Measurements from ENCODE around the gene RHOT2.

The RHOT2 gene

DNA sequence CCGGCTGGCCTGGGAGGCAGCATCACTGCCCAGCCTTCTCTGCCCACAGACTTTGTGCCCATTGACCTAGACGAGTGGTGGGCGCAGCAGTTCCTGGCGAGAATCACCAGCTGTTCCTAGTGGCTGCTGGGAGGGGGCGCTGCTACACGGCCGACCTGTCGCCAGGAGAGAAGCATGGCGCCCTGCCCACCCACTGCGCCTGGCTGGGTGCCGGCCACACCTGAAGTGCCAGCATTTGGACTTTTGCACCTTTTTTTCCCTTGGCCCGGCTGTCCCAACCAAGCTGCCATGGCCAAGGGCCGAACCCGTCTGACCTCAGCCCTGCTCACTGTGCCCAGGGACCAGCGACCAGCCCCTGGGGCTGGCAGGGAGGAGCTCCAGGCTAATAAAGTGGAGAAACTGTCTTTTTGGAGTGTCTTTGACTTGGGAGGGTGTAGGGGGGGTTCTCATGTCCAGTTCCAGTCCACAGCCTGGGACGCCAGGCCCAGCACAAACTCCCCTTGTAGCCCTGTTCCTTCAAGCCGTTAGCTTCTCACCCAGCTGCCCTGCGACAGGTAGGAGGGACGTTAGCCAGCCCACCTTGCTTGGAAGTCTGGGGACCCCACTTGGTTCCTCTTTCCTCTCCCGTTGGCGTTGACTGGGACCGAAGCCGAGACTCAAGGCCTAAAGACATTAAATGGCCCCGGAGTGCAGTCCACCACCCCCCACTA, 19.7 kb upstream of the RHOT2 start:
- DNase-seq: no peak

DNA sequence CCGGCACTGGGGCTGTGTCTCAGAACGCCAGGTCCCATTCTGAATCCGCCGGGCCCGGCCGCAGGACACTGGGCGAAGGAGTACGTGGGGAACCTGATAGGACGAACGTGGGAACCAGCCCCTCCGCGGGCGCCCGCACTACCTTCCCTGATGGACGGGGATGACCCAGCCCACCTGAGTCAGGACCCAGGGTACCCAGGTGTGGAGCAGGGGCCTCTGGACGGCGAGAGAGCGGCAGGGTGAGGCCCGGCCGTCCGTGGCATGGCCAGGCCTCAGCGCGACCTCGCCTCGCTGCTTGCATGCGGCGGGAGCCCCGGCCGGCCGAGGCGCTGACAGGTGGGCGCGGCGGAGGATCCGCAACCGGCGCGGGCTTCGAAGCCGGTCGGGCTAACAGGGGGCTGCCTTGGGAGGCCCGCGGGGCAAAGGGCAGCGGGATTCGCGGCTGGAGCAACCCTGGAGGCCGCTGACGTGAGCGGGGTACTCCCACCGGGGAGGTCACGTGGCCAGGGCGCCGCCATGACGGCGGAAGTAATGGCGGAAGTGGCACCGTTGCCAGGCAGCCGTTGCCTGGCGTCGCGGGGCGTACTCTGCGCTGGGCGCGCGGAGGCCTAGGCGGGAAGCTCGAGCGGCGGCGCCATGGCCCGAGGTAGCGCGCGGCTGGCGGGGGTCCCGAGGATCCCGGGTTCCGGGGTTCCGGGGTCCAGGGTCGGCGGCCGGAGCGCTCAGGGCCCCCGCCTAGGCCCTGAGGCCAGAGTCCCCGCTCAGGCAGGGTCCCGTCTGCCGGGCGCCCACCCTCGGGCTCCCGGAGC, 18.9 kb upstream of the RHOT2 start, which contains the start of gene WDR90:
WDR90 (plus strand) TSS at position 585 of the 809 bp plus-strand sequence; CDS start at position 637, 52 bp downstream.
- peak; percentile 91 for DNase-seq

DNA sequence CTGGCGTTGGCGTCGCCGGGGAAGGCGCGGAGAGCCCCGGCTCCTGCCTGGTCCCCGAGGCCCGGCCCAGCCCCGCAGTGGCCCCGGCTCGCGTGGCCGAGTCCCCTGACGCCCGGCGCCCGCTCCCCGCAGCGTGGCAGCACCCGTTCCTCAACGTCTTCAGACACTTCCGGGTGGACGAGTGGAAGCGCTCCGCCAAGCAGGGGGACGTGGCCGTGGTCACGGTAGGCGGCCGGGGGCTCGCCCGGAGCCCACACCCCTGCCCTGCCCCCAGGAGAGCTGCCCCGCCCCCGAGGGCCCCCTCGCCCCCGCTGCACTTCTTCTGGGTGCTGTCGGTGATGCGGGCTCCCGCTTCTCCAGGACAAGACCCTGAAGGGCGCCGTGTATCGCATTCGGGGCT, 18.3 kb upstream of the RHOT2 start:
- no peak for DNase-seq

DNA sequence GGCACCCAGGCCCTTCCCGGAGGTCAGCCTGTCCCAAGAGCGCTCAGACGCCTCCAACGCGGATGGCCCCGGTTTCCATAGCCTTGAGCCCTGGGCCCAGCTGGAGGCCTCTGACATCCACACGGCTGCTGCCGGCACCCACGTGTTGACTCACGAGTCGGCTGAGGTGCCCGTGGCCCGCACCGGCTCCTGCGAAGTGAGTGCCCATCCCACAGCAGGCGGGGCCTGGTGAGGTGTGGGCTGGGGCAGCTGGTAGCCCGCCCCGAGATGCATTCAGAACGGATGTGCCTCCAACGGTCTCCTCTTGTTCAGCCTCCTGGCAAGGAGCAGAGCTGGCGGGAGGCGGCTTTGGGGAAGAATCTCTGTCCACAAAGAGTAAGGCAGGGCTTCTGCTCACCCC, 16.1 kb upstream of the RHOT2 start:
- DNase-seq: no peak

DNA sequence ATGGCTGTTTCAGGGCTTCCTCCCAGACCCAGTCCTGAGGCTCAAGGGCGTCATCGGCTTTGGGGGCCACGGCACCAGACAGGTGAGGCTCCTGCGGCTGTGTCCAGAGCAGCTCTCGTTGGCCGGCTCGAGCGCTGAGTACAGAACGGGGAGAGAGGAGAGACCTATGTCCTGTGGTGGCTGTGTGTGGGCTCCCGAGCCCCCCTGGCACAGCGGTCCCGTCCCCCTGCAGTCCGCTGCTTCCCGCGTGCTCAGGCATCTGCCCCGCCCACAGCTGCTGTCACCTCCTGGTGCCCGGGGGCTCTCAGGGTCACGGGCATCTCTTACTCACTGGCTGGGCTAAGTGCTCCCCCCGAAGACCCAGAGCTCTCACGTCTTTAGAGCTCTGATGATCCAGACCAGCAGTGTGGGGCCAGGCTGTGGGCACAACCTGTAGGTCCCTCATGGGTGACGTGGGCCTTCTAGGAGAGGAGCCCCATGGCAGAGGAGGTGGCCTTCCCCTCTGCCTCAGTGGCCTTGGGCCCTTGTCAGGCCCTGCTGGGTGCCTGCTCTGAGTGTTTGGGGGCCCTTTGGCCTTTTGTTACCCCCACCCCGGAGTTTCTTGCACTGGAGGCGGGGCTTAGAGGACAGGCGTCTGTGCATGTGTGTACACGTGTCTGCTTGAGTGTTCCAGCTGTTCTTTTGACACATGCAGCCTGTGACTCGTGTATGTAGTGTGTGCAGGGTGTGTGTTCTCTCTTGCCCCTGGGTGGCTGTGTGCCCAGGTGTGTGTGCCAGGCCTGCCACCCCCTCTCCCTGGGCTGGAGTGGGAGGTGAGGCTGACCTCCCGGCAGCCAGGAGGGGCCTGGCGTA, 15.3 kb upstream of the RHOT2 start:
- DNase-seq: no peak

DNA sequence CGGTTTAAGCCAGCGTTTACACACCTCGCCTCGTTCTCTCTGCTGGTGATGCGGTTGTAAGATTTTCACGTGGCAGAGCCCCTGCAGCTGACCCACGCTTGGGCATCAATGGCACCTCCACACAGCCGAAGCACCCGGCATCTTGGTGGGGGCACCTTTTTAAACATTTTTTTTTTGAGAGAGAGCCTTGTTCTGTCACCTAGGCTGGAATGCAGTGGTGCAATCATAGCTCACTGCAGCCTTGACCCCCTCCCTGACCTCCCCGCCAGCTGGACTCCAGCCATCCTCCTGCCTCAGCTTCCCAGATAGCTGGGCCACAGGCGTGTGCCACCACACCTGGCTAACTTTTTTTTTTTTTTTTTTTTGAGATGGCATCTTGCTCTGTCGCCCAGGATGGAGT, 13.9 kb upstream of the RHOT2 start:
- no peak for DNase-seq

DNA sequence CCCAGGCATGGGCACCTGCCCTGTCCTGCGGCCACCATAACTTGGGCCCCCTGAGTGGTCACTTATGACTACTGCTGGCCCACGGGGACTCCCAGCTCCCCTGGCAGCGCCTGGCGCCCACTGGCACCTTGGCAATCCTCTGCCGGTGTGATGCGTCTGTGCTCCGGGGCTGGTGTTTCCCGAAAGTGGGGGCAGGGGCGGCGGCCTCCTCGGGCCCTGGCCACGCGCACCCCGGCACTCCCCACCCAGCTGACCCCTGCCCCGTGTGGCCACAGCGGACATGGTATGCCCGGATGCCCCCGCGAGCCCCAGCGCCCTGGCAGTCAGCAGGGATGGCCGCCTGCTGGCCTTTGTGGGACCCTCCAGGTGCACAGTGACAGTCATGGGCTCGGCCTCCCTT, 10.4 kb upstream of the RHOT2 start:
- DNase-seq: no peak

DNA sequence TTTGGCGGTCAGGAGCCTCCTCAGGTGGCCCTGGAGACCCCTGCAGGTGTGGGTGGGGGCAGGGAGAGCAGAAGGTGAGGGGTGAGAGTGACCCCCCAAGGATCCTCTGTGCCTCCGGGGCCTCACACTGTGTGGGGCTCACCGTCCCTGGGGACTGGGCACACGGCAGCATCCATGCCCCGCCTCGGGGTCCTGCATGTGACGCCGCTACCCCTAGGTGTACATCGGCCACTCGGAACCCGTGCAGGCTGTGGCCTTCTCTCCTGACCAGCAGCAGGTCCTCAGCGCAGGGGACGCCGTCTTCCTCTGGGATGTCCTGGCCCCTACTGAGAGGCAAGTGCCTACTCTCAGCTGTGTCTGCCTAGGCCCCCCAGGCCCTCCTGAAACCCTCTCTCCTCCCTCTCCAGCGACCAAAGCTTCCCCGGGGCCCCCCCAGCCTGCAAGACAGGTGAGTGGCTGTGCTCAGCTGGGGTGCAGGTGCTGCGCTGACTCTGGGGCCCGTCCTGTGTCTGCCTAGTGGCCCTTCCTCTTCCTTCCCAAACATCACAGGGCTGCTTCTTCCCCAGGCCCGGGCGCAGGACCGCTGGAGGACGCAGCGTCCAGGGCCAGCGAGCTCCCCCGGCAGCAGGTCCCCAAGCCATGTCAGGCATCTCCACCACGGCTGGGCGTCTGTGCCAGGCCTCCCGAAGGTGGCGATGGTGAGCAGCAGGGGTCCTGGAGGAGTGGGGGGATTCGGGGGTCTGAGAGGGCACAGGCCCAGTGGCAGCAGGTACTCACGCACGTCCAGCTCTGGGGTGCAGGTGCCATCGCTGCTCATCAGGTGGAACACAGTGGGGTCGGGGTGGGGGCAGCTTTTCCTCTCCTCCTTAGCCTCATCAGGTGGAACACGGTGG, 9.0 kb upstream of the RHOT2 start:
- no peak for DNase-seq

DNA sequence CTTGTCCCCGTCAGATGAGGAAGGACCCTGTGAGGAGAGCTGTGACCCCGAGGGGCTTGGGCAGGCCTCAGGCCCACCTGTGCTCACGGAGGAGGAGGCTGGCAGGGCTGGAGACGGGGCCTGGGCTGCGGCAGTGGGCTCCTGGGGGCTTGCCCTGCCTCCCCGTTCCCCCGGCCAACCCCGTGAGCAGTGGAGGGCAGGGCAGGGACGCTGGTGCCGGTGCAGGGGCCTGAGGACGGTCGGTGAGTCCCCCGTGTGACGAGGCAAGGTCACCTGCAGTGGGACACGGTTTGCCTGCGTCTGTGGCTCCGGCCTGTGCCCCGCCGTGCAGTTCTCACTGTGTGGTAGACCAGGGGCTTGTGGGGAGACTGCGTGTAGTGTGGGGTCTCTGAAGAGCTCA, 8.3 kb upstream of the RHOT2 start:
- no peak for DNase-seq

DNA sequence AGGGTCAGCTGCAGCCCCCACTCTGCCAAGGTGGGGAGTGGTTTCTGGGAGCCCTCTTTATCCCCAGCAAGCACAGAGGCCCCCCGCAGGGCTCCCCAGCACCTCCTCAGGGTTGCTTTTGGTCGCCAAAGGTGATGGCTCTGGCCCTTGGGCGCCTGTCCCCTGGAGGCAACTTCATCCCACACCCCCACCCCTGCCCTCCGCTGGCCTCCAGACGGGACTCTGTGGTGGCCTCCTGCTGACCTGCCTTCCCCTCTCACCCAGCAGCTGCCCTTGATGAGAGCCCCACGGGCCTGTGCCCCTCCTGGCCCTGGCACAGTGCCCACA, 7.8 kb upstream of the RHOT2 start:
- no peak for DNase-seq

DNA sequence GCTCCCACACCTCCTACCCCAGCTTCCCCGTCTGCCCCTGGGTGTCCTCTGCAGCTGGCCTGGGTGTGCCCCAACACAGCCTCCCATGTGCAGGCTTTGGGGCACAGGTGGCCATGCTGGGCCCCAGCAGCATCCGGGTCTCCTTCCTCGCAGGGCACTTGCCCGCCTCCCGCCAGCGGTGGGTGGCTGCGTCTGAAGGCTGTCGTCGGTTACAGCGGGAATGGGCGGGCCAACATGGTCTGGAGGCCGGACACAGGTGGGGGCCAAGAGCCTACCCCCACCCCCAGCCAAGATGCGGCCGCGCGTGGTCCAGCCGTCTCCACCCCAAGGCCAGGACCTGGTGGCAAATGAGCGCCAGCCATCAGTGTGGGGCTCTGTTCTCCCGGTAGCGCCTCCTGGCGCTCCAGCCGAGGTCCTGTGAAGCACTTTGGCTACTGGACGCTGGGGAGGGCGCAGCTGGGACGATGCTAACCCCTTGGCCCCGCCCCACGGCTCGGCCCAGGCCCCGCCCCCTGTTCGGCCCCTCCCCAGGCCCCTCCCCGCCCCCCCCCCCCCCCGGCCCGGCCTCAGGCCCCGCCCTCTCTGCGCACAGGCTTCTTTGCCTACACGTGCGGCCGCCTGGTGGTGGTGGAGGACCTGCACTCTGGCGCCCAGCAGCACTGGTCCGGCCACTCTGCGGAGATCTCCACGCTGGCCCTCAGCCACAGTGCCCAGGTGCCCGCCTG, 7.3 kb upstream of the RHOT2 start:
- peak; percentile 77 for DNase-seq

DNA sequence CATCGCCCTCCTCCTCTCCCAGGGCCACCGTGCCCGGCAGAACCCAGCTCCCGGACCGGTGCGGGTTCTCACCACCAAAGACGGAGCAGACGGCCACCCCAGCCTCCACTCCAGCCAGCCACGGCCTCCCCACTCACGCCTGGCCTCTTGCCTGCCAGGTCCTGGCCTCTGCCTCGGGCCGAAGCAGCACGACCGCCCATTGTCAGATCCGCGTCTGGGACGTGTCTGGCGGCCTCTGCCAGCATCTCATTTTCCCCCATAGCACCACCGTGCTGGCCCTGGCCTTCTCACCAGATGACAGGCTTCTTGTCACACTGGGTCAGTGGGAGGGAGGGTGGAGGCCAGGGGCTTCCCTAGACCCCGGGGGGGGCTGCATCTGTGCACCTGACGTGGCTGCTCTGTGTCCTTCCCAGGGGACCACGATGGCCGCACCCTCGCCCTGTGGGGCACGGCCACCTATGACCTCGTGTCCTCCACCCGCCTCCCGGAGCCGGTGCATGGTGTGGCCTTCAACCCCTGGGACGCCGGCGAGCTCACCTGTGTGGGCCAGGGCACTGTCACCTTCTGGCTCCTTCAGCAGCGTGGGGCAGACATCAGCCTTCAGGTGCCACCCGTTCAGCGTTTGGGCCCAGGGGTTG, 6.6 kb upstream of the RHOT2 start:
- no peak for DNase-seq

DNA sequence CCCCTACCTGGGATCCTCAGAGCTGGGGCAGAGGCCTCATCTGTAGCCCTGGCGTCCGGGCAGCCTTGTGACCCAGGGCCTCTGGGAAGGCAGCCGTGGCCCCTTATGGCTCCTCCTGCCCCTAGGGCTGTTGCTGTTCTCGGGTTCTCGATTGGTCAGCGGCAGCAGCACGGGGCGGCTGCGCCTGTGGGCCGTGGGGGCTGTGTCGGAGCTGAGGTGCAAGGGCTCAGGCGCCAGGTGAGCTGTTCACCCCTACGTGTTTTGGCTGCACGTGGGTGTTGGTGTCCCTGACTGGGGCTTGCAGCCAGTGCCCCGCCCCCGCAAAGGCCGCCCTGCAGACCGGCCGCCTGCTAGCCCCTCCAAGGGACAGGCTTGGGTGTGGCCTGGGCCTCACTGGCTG, 5.8 kb upstream of the RHOT2 start:
- DNase-seq: no peak

DNA sequence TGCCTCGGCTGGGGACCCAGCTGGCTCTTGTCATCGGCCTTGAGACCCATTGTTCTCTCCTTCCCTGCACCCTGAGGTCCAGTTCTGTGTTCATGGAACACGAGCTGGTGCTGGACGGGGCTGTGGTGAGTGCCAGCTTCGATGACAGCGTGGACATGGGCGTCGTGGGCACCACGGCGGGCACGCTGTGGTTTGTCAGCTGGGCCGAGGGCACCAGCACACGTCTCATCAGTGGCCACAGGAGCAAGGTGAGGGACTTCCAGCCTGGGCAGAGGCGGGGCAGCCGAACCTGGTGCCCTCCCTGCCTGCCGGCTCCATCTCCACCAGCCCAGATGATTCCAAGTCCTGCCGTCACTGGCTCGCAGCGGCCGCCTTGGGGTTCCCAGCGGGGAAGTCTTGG, 5.3 kb upstream of the RHOT2 start:
- no peak for DNase-seq

DNA sequence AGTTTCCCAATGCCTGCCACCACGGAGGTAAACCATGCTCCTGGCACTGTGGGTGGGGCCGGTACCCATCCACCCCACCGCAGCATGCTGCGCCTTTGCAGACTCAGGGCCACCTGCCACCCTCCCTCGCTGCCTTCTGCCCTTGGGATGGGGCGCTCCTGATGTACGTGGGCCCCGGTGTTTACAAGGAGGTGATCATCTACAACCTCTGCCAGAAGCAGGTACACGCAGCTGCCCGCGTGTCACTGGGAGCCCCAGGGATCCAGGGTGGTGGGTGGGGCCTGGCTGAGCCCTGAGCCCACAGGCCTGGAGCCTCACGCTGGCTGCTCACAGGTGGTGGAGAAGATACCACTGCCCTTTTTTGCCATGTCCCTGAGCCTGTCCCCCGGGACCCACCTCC, 1.4 kb upstream of the RHOT2 start:
- DNase-seq: no peak

DNA sequence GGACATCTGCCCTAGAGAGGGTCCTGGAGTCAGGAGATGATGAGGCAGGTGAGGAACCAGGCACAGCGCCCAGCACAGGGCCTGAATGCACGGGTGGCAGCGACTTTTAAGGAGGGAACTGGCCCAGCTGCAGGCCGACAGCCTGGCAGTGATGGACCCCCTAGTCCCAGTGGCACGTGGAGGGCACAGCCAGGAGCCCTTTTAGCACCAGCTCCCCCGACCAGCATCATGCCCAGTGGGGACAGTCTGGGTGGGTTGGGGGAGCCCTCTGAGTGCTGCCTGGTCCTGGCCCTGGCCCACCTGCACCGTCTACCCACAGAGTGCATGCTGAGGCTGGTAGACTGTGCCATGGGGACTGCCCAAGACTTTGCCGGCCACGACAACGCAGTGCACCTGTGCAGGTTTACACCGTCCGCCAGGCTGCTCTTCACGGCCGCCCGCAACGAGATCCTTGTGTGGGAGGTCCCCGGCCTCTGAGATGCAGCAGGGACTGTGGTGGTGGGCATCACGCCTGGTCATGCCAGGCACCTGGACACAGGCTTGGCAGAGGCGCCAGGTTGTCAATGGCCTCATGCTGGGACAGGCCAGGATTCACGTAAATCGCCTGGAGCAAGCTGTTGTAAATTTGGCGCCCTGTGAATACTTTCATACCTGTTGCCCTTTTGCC, 686 bp upstream of the RHOT2 start:
- DNase-seq: no peak

DNA sequence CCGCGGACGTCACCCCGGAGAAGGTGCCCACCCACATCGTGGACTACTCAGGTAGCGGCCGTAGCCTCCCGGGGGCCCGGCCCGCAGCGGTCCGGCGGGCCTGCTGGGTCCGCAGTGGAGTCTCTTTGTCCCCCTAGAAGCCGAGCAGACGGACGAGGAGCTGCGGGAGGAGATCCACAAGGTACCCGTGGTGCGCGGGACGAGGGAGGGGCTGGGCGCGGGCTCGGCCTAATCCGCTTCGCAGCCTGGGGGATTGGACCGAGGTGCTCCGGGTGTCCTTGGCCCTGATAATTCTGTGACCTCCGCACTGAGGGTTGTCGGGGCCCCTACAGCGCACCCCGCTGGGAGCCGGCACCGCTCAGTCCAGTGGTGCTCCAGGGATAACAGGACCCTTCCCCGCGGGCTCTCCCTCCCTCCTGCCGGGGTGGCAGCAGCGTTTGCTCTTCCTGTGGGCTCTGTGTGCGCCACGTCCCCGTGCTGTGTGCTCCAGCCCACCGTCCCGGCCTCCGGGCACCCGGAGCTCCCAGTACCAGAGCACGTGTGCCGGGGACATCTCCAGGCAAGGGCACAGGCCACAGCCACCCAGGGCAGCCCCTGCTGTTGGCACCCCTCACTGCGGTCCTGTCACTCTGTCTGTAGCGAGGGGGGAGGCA, 713 bp downstream of the RHOT2 start:
- DNase-seq: no peak

DNA sequence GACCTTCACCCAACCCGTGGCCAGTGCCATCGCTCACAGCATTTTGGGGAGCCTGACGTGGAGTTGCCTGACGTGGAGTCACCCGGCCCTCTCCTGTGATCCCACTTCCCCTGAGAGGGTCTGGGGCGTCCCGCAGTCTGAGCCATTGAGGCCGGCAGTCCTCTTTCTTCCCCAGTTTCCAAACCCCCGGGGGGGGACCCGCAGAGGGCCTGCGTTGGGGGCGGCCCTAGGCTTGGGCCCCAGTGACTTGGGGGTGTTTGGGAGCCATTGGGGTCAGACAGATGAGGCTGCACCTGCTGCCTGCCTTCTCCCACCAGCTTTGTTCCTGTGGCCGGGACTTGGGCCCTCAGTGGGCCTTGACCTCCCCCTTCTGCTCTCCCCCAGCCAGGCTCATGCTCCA, 1.7 kb downstream of the RHOT2 start:
- no peak for DNase-seq

DNA sequence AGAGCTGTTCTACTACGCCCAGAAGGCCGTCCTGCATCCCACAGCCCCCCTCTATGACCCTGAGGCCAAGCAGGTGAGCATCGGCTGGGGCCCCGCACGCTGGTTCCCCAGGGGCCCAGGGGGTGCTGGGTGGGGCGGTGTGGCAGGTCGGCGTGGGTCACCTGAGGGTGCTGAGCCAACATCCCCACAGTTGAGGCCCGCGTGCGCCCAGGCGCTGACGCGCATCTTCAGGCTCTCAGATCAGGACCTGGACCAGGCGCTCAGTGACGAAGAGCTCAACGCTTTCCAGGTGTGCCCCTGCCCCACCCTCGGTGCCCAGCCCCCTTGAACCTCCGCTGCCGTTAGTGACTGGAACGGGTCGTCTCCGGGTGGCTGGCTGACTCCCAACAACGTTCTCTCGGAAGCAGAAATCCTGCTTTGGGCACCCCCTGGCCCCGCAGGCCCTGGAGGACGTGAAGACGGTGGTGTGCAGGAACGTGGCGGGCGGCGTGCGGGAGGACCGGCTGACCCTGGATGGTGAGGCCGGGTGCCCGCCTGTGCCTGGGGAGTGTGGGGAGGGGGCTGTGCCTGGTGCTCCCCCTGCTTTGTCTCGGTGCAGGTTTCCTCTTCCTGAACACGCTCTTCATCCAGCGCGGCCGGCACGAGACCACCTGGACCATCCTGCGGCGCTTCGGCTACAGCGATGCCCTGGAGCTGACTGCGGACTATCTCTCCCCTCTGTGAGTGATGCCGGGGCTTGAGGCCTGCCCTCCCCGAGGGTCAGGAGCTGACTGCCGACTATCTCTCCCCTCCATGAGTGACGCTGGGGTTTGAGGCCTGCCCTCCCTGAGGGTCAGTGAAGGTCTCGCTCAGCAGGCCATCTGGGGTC, 2.8 kb downstream of the RHOT2 start:
- DNase-seq: no peak
